Mesendoderm (in vitro differentiated cells): ENCODE data around the gene ADAM19.

Source experiments
- DNase-seq: peaks from one replicate; pipeline ENCODE4 v3.0.0; 2013
- H2AK5ac ChIP-seq: 2 replicates; pipeline ENCODE4 v1.6.1; 2013; ENCODE audit warnings: low read length, inconsistent platforms
- H2BK120ac ChIP-seq: 2 replicates; pipeline ENCODE4 v1.6.1; 2013; ENCODE audit warnings: low read depth, mild to moderate bottlenecking, low read length, moderate library complexity, mixed read lengths
- H2BK15ac ChIP-seq: replicated peaks from 2 replicates; pipeline ENCODE4 v1.6.1; 2013; ENCODE audit warnings: low read depth, mild to moderate bottlenecking, moderate library complexity
- H2BK5ac ChIP-seq: 2 replicates; pipeline ENCODE4 v1.6.1; 2013; ENCODE audit warnings: low read length, inconsistent platforms
- H3K18ac ChIP-seq: 2 replicates; pipeline ENCODE4 v1.6.1; 2013; ENCODE audit warnings: mild to moderate bottlenecking, low read length, mixed read lengths
- H3K23ac ChIP-seq: one replicate; pipeline ENCODE4 v1.6.1; 2013; ENCODE audit warnings: low read length
- H3K27ac ChIP-seq: 2 replicates; pipeline ENCODE4 v1.5.1; 2013; ENCODE audit warnings: low read depth, mild to moderate bottlenecking, inconsistent platforms, low read length, moderate library complexity
- H3K27me3 ChIP-seq: 2 replicates; pipeline ENCODE4 v1.6.1; 2013; ENCODE audit warnings: low read length, control low read depth, mild to moderate bottlenecking, inconsistent platforms; ENCODE audit not compliant: insufficient read depth, poor library complexity
- H3K36me3 ChIP-seq: 2 replicates; pipeline ENCODE4 v1.6.1; 2013; ENCODE audit warnings: low read length, inconsistent platforms; ENCODE audit not compliant: control insufficient read depth, insufficient read depth
- H3K4ac ChIP-seq: one replicate; pipeline ENCODE4 v1.6.1; 2013; ENCODE audit warnings: low read depth, mild to moderate bottlenecking, low read length, moderate library complexity
- H3K4me1 ChIP-seq: 2 replicates; pipeline ENCODE4 v1.6.1; 2013; ENCODE audit warnings: low read depth, low read length, inconsistent platforms; ENCODE audit not compliant: control insufficient read depth
- H3K4me2 ChIP-seq: 2 replicates; pipeline ENCODE4 v1.6.1; 2013; ENCODE audit warnings: low read length
- H3K4me3 ChIP-seq: 2 replicates; pipeline ENCODE4 v1.5.1; 2013; ENCODE audit warnings: mild to moderate bottlenecking, low read length
- H3K56ac ChIP-seq: one replicate; pipeline ENCODE4 v1.6.1; 2013; ENCODE audit warnings: low read length
- H3K79me1 ChIP-seq: 2 replicates; pipeline ENCODE4 v1.6.1; 2013; ENCODE audit warnings: low read length, inconsistent platforms
- H3K79me2 ChIP-seq: 2 replicates; pipeline ENCODE4 v1.6.1; 2013; ENCODE audit warnings: mild to moderate bottlenecking, low read length; ENCODE audit not compliant: control insufficient read depth, insufficient read depth
- H3K9ac ChIP-seq: 2 replicates; pipeline ENCODE4 v1.6.1; 2013; ENCODE audit warnings: low read length, inconsistent platforms
- H4K5ac ChIP-seq: one replicate; pipeline ENCODE4 v1.6.1; 2013; ENCODE audit warnings: low read length
- H4K8ac ChIP-seq: one replicate; pipeline ENCODE4 v1.6.1; 2013; ENCODE audit warnings: low read depth, mild to moderate bottlenecking, control low read depth, low read length, moderate library complexity
- WGBS: extraction: QIAGEN DNeasy Blood & Tissue Kit; methylation state at CpG from one replicate; pipeline ENCODE4 v1.1.7; 2013; ENCODE audit warnings: low lambda C conversion rate, missing lambda C conversion rate; ENCODE audit not compliant: insufficient coverage; ENCODE audit errors: extremely low coverage; 5-methylcytosine and 5-hydroxymethylcytosine counted together

The ADAM19 gene

GRCh38 chr5:157469687-157470086 is 105.9 kb downstream of the ADAM19 start:
- Histone ChIP-seq H2BK15ac (no peak overlapping the region), H3K4me2 (no peak overlapping the region), H3K27me3 (no peaks in the 10 kb centered on the region), H3K9ac (no peak overlapping the region), H3K4me1 (peaks cover 3% of the 10 kb centered on the region), H2BK120ac (no peak overlapping the region), H4K8ac (no peak overlapping the region), H2AK5ac (no peak overlapping the region), H3K56ac (no peak overlapping the region), H3K27ac (no peak overlapping the region), H4K5ac (no peak overlapping the region), H3K4me3 (no peak overlapping the region), H3K36me3 (peaks cover 1% of the 10 kb centered on the region), H3K4ac (no peak overlapping the region), H3K79me1 (no peaks in the 10 kb centered on the region), H3K79me2 (no peaks in the 10 kb centered on the region), H3K18ac (no peak overlapping the region), H3K23ac (no peak overlapping the region), H2BK5ac (no peak overlapping the region)
- no CpG with 5 or more reads among the region's 7 CpGs for WGBS
- no peak for DNase-seq

- Histone ChIP-seq H3K36me3 (peaks cover 1% of the 10 kb centered on the region), H2BK120ac (no peak overlapping the region), H3K4me2 (no peak overlapping the region), H3K79me2 (no peaks in the 10 kb centered on the region), H3K56ac (no peak overlapping the region), H2BK15ac (no peak overlapping the region), H3K23ac (no peak overlapping the region), H3K9ac (no peak overlapping the region), H3K27ac (no peak overlapping the region), H3K79me1 (no peaks in the 10 kb centered on the region), H3K4me1 (peaks cover 7% of the 10 kb centered on the region), H3K4ac (no peak overlapping the region), H3K4me3 (no peak overlapping the region), H4K8ac (no peak overlapping the region), H3K27me3 (no peaks in the 10 kb centered on the region), H4K5ac (no peak overlapping the region), H3K18ac (no peak overlapping the region), H2AK5ac (no peak overlapping the region), H2BK5ac (no peak overlapping the region)
- WGBS: no CpG with 5 or more reads among the region's 7 CpGs
- DNase-seq: no peak
These were observed 106.5 kb downstream of the ADAM19 start for GRCh38 chr5:157469073-157469472.

GRCh38 chr5:157468293-157468965 is 107.1 kb downstream of the ADAM19 start:
- Histone ChIP-seq H2BK120ac (no peak overlapping the region), H2BK5ac (no peak overlapping the region), H3K9ac (no peak overlapping the region), H3K4me1 (peaks cover 10% of the 10 kb centered on the region), H3K56ac (no peak overlapping the region), H3K27me3 (no peaks in the 10 kb centered on the region), H4K5ac (no peak overlapping the region), H3K4me2 (no peak overlapping the region), H3K79me2 (no peaks in the 10 kb centered on the region), H3K27ac (no peak overlapping the region), H3K79me1 (no peaks in the 10 kb centered on the region), H4K8ac (no peak overlapping the region), H2BK15ac (no peak overlapping the region), H3K4ac (no peak overlapping the region), H3K23ac (no peak overlapping the region), H3K18ac (no peak overlapping the region), H3K4me3 (no peak overlapping the region), H2AK5ac (no peak overlapping the region), H3K36me3 (no peaks in the 10 kb centered on the region)
- WGBS: no CpG with 5 or more reads among the region's 13 CpGs
- no peak for DNase-seq

- Histone ChIP-seq H3K36me3 (no peaks in the 10 kb centered on the region), H3K18ac (no peak overlapping the region), H3K4ac (no peak overlapping the region), H3K79me2 (no peaks in the 10 kb centered on the region), H2BK5ac (no peak overlapping the region), H3K9ac (no peak overlapping the region), H3K4me3 (no peak overlapping the region), H2BK15ac (no peak overlapping the region), H3K56ac (no peak overlapping the region), H3K23ac (no peak overlapping the region), H3K79me1 (no peaks in the 10 kb centered on the region), H2BK120ac (no peak overlapping the region), H2AK5ac (no peak overlapping the region), H4K8ac (no peak overlapping the region), H4K5ac (no peak overlapping the region), H3K27ac (peak overlapping the region; percentile 15), H3K4me2 (no peak overlapping the region), H3K4me1 (peaks cover 10% of the 10 kb centered on the region), H3K27me3 (peaks cover 2% of the 10 kb centered on the region)
- WGBS: no CpG with 5 or more reads among the region's 4 CpGs
- peak; percentile 91 for DNase-seq
These were observed 110.9 kb downstream of the ADAM19 start for GRCh38 chr5:157464519-157465171.

GRCh38 chr5:157463621-157464518 is 111.7 kb downstream of the ADAM19 start:
- H3K79me1 ChIP-seq: no peaks in the 10 kb centered on the region
- H4K5ac ChIP-seq: no peak overlapping the region
- H3K23ac ChIP-seq: no peak overlapping the region
- H3K27me3 ChIP-seq: peaks cover 2% of the 10 kb centered on the region
- H2BK15ac ChIP-seq: no peak overlapping the region
- no peaks in the 10 kb centered on the region for H3K36me3 ChIP-seq
- H4K8ac ChIP-seq: no peak overlapping the region
- H3K56ac ChIP-seq: peak overlapping the region; percentile 30
- peak overlapping the region; percentile 15 for H3K27ac ChIP-seq
- H3K4me1 ChIP-seq: peaks cover 10% of the 10 kb centered on the region
- H3K4ac ChIP-seq: no peak overlapping the region
- H2AK5ac ChIP-seq: no peak overlapping the region
- H2BK120ac ChIP-seq: no peak overlapping the region
- WGBS: no CpG with 5 or more reads among the region's 9 CpGs
- H3K4me3 ChIP-seq: no peak overlapping the region
- no peak overlapping the region for H3K4me2 ChIP-seq
- H3K9ac ChIP-seq: peak overlapping the region; percentile 14
- no peak for DNase-seq
- no peak overlapping the region for H2BK5ac ChIP-seq
- H3K79me2 ChIP-seq: no peaks in the 10 kb centered on the region
- no peak overlapping the region for H3K18ac ChIP-seq
